Measurements from ENCODE around the gene GAL.

Gene GAL

GRCh38 chr11:68685656-68686380 lies 1.5 kb downstream of the GAL start:
- TF ChIP-seq GATA3 (IDR thresholded peaks at IDR 0.05; ENCODE audit: low read depth, low read length) (no peak), GATA2 (IDR thresholded peaks at IDR 0.05; ENCODE audit: low read depth, low read length) (no peak)

GRCh38 chr11:68686486-68686885 lies 2.1 kb downstream of the GAL start:
- no peak for TF ChIP-seq GATA2 (IDR thresholded peaks at IDR 0.05; ENCODE audit: low read depth, low read length)
- no peak for TF ChIP-seq GATA3 (IDR thresholded peaks at IDR 0.05; ENCODE audit: low read depth, low read length)

DNA sequence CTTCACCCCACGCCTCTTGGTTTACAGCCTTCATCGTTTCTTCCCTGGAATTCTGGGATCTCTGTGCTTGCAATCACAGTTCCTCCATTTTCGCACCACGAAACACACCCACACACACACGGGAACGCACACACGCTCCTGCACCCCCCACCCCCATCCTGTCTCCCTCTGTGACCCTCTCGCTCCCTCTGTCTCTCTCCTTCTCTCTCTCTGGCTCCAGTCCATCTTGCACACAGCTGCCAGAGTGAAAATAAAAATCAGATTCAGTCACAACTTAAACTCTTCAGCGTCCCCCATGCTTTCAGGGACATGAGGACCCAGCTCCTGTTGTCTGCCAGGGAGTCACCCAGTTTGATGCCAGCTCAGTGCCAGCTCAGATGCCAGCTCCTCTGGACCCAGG lies 3.0 kb downstream of the GAL start:
- TF ChIP-seq GATA2 (IDR thresholded peaks at IDR 0.05; ENCODE audit: low read depth, low read length) (no peak), GATA3 (IDR thresholded peaks at IDR 0.05; ENCODE audit: low read depth, low read length) (no peak)

DNA sequence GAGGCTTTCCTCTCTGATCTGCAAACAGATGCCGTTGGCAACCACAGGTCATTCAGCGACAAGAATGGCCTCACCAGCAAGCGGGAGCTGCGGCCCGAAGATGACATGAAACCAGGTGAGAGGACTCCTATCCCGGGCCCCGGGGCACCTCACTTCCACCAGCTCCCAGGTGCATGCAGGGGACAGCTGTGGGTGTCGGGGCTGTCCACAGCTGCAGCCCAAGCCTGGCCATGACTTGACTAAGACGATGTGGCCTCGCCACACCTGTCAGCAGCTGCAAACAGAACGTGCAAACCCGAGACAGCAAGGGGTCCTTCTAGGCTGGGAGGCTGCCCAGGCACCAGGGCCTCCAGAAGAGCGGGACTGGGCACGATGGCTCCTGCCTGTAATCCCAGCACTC lies 3.6 kb downstream of the GAL start:
- TF ChIP-seq GATA2 (IDR thresholded peaks at IDR 0.05; ENCODE audit: low read depth, low read length), result no peak
- no peak for TF ChIP-seq GATA3 (IDR thresholded peaks at IDR 0.05; ENCODE audit: low read depth, low read length)

- TF ChIP-seq GATA2 (IDR thresholded peaks at IDR 0.05; ENCODE audit: low read depth, low read length), result no peak
- TF ChIP-seq GATA3 (IDR thresholded peaks at IDR 0.05; ENCODE audit: low read depth, low read length), result no peak
Measured at GRCh38 chr11:68688881-68689280, 4.5 kb downstream of the GAL start.

DNA sequence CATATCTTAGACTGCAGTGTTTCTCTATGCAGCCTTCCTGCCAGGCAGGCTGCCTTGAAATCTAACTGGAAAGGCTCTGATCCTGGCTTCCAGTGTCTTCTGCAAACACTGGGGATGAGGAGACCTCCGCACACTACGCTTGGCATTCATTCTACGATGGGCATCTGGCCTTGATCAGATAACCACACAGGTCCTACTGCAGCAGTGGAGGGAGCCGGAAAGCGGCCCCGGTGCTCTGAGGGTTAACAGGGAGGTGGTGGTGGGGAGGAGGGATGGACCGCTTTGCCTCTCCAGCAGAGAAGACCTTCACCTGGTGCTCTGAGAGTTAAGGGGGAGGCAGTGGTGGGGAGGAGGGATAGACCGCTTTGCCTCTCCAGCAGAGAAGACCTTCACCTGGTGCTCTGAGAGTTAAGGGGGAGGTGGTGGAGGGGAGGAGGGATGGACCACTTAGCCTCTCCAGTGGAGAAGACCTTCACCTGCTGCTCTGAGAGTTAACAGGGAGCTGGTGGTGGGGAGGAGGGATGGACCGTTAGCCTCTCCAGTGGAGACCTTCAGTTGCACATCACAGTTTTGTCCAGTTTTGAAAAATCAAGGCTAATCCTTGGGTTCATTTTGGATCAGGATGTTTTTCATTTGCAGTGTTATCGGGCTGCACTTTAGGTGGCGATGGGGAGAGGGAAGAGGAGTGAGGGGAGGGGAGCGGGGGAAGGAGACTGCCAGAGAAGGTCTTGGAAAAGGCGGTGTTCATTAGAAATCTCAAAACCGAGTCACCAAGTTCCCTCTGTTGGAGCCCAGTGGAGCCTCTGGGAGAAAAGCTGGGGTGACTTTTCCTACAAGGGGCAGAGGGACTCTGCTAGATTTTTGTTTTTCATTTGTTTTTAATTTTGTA lies 5.6 kb downstream of the GAL start:
- TF ChIP-seq GATA2 (IDR thresholded peaks at IDR 0.05; ENCODE audit: low read depth, low read length) (peak; percentile 52), GATA3 (IDR thresholded peaks at IDR 0.05; ENCODE audit: low read depth, low read length) (no peak)

DNA sequence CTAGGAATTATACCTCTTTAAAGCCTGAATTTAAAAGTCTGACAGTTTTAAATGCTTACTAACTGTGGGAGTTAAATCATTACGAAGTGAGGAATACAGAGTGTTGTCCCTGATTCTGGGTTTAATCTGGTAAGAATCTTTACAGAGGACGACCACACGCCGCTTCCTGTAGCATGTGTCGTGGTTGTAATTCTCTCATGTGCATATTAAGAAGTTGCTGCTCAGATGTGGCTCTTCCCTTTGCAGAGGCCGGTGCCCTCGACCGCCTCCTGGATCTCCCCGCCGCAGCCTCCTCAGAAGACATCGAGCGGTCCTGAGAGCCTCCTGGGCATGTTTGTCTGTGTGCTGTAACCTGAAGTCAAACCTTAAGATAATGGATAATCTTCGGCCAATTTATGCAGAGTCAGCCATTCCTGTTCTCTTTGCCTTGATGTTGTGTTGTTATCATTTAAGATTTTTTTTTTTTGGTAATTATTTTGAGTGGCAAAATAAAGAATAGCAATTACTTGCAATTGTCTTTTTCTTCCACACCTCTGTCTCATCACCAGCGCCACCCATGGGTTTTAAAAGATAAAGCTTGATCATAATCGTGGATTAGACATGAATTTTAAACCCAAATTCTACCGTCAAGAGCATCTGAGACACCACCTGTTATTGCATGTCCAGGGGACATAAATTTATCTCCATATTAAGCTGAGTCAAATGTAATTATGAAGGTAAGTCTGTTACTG lies 6.5 kb downstream of the GAL start:
- TF ChIP-seq GATA2 (IDR thresholded peaks at IDR 0.05; ENCODE audit: low read depth, low read length) (no peak), GATA3 (IDR thresholded peaks at IDR 0.05; ENCODE audit: low read depth, low read length) (no peak)

GRCh38 chr11:68691402-68691784 lies 7.0 kb downstream of the GAL start:
- no peak for TF ChIP-seq GATA2 (IDR thresholded peaks at IDR 0.05; ENCODE audit: low read depth, low read length)
- TF ChIP-seq GATA3 (IDR thresholded peaks at IDR 0.05; ENCODE audit: low read depth, low read length), result no peak

- no peak for TF ChIP-seq GATA3 (IDR thresholded peaks at IDR 0.05; ENCODE audit: low read depth, low read length)
- TF ChIP-seq GATA2 (IDR thresholded peaks at IDR 0.05; ENCODE audit: low read depth, low read length), result no peak
Measured at GRCh38 chr11:68692115-68692514, 7.8 kb downstream of the GAL start.

DNA sequence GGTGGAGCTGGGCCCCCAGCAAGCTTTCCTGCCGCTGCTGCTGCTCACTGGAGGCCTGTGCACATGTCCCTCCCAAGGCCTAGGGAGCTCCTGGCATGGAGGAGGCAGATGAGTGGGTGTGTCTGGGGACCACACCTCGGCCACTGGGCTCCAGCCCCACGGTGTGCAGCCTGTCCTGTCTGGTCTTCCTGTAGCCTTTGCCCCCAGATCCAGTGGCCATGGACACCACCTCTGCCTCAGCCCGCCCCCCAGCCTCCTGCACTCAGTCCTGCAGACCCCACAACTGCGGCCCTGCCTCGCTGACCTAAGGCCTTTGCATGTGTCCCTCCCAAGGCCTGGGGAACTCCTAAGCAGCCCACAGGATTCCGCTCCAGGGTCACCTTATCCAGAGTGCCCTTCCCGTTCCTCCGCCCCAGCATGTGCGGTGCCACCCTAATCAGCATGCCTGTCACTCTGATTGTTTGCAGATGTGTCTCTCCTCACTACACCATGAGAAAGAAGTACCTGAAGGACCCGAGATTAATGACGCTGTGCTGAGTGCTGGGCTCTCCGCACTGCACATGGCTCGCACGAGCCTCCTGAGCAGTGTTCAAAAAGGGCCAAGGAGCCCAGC lies 8.6 kb downstream of the GAL start:
- no peak for TF ChIP-seq GATA3 (IDR thresholded peaks at IDR 0.05; ENCODE audit: low read depth, low read length)
- no peak for TF ChIP-seq GATA2 (IDR thresholded peaks at IDR 0.05; ENCODE audit: low read depth, low read length)

DNA sequence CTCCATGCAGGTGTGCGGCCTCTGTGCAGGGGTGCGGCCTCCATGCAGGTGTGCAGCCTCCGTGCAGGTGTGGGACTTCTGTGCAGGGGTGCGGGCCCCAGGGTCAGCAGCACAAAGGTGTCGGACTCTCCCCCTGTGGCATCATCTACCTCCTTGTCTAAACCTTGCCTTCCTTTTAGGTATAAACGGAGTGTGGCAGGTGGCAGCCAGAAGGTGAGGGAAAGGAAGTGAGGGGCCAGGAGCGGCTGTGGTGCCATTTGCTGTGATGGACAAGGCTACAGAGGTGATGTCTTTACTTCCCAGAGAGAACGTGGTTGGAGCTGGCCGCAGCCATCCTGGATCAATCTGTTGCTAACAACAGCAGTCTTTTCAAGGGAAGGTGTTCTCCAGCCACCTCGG lies 9.1 kb downstream of the GAL start:
- no peak for TF ChIP-seq GATA3 (IDR thresholded peaks at IDR 0.05; ENCODE audit: low read depth, low read length)
- no peak for TF ChIP-seq GATA2 (IDR thresholded peaks at IDR 0.05; ENCODE audit: low read depth, low read length)

DNA sequence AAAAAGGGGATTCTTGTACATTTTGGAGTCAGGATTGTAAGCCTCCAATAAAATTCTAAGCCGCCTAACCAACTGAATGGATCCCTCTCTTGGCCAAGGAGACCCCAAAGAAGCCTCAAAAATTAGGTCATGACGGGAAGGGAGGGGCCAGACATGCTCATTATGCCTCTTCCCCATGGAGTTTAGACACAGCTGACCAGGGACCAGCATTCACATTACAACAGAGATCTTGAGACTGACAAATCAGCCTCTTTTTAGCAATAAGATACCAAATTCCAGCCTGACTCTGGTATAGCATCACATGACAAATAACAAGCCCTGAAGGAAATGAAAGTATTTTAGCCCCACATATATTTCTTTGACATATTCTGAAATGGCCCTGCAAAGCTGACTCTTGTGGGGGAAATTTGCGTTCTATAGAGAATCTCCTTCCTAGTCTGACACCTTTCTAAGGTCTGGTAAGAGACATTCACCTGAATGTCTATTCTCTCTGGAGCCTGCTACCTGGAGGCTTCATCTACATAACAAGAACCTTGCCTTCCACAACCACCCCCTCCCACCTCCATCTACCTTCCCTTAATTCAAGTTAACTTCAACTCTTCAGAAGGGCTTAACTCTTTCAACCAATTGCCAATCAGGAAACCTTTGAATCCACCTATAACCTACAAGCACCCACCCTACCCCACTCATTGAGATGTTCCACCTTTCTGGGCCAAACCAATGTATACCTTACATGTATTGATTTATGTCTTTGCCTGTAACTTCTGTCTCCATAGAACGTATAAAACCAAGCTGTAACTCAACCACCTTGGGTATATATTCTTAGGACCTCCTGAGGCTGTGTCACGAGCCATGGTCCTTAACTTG lies 10.3 kb downstream of the GAL start:
- TF ChIP-seq GATA3 (IDR thresholded peaks at IDR 0.05; ENCODE audit: low read depth, low read length) (no peak), GATA2 (IDR thresholded peaks at IDR 0.05; ENCODE audit: low read depth, low read length) (no peak)

GRCh38 chr11:68695531-68695930 lies 11.2 kb downstream of the GAL start:
- TF ChIP-seq GATA3 (IDR thresholded peaks at IDR 0.05; ENCODE audit: low read depth, low read length), result no peak
- no peak for TF ChIP-seq GATA2 (IDR thresholded peaks at IDR 0.05; ENCODE audit: low read depth, low read length)

Measured in SH-SY5Y (cell line).